HUDEP-2 (cell line): ENCODE measurements around the gene SLC4A5.

Source experiments
- DNase-seq, 76 experiments: peaks; one replicate each; lab custom pipeline; 2025; ENCODE audit not compliant: unreplicated experiment in 76 of 76; lab: John Stamatoyannopoulos, UW

Gene SLC4A5

GRCh38 chr2:74316627-74317295 is 26.5 kb downstream of the SLC4A5 start:
- no peak for DNase-seq

- DNase-seq = no peak
Measured at GRCh38 chr2:74314107-74314506, 29.1 kb downstream of the SLC4A5 start.

- peak in 2 of 76 experiments; percentile 3 to 18 for DNase-seq
Measured at GRCh38 chr2:74313497-74313896, 29.7 kb downstream of the SLC4A5 start.

- DNase-seq = no peak
Measured at GRCh38 chr2:74312913-74313312, 30.3 kb downstream of the SLC4A5 start.

GRCh38 chr2:74307720-74308119 is 35.5 kb downstream of the SLC4A5 start:
- DNase-seq = no peak

- peak in 9 of 76 experiments; percentile 3 to 20 (median 5) for DNase-seq
Measured at GRCh38 chr2:74304332-74305148, 38.7 kb downstream of the SLC4A5 start.

- DNase-seq = no peak
Measured at GRCh38 chr2:74302865-74303264, 40.4 kb downstream of the SLC4A5 start.

- no peak for DNase-seq
Measured at GRCh38 chr2:74301262-74301661, 42.0 kb downstream of the SLC4A5 start.

GRCh38 chr2:74300506-74300905 is 42.7 kb downstream of the SLC4A5 start:
- DNase-seq = no peak

- no peak for DNase-seq
Measured at GRCh38 chr2:74297950-74298349, 45.3 kb downstream of the SLC4A5 start.

- no peak for DNase-seq
Measured at GRCh38 chr2:74297391-74297790, 45.8 kb downstream of the SLC4A5 start.

GRCh38 chr2:74293191-74293991 is 49.8 kb downstream of the SLC4A5 start:
- DNase-seq = no peak

GRCh38 chr2:74292751-74293150 is 50.5 kb downstream of the SLC4A5 start:
- no peak for DNase-seq

GRCh38 chr2:74291886-74292621 is 51.2 kb downstream of the SLC4A5 start:
- DNase-seq = no peak

- DNase-seq = no peak
Measured at GRCh38 chr2:74291218-74291544, 52.0 kb downstream of the SLC4A5 start.

GRCh38 chr2:74290466-74291217 is 52.6 kb downstream of the SLC4A5 start:
- DNase-seq = no peak

- DNase-seq = no peak
Measured at GRCh38 chr2:74290066-74290465, 53.1 kb downstream of the SLC4A5 start.

GRCh38 chr2:74286725-74287124 is 56.5 kb downstream of the SLC4A5 start:
- DNase-seq = peak in 1 of 76 experiments; percentile 11

GRCh38 chr2:74281141-74281975 is 61.9 kb downstream of the SLC4A5 start:
- no peak for DNase-seq
